ENCODE data around the gene DUSP22. TPM values are rescaled to one million over a fixed set of nuclear protein-coding genes. Genes with fewer than 3 reads are reported as not detected.

Gene DUSP22
- total and polyA plus RNA-seq, 9 of the 15 experiments (the other 6 are each of a cell fraction or from before 2014, with no cell fraction given), result 9.3 to 19.4 (median 11.8) TPM

DNA sequence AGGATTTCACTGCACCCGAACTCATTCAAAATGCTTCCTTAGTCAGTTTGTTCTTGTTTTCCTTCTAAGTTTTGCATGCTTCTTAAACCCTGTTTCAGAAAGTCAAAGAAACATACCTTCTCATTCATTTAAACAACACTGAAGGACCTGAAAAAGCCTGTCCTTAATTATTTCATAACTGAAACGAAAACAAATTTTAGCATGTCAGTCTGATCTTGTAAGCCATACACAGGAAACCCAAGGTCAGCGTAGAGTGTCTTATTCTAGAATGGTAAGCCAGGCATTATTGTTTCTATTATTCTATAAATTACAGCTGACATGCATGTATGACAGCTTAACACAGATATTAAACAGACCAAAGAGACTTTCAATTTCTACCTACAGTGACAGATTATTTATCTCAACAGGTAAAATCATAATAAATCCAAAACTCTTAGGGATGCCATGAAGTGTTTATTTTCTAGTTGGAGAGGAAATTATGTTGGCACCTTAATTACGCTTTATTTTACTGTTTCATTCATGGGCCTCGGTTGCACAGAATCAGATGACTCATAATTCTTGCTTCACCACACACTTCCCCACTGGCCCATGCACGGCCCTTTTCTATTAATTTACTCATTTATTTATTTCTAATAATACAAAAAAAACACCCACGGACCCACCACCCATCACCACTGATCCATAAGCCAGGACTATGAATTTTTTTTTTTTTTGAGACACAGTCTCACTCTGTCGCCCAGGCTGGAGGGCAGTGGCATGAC lies 39.3 kb upstream of the DUSP22 start (continued):
- TF ChIP-seq TFE3 (CRISPR knock-in tag; IDR thresholded peaks at IDR 0.05), result no peak
- no peak for TF ChIP-seq MCM5 (IDR thresholded peaks at IDR 0.05; ENCODE audit: low read depth)
- TF ChIP-seq, protein P1, sequence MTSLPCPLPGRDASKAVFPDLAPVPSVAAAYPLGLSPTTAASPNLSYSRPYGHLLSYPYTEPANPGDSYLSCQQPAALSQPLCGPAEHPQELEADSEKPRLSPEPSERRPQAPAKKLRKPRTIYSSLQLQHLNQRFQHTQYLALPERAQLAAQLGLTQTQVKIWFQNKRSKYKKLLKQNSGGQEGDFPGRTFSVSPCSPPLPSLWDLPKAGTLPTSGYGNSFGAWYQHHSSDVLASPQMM (CRISPR knock-in tag; IDR thresholded peaks at IDR 0.05), result no peak
- no peak for TF ChIP-seq RBM22 (IDR thresholded peaks at IDR 0.05; ENCODE audit: low read depth, low read length, poor library complexity, severe bottlenecking)
- no peak for TF ChIP-seq U2AF1 (optimal IDR thresholded peaks at IDR 0.05; ENCODE audit: low read depth, low read length)
- 0 out of 2 replicates have a peak, but pooled peaks have one; percentile 26 for TF ChIP-seq BMI1 (IDR thresholded peaks at IDR 0.05; ENCODE audit: low read length)
- no peak for TF ChIP-seq SLC30A9 (CRISPR knock-in tag; IDR thresholded peaks at IDR 0.05)
- no peak for TF ChIP-seq STAT5B (CRISPR knock-in tag; IDR thresholded peaks at IDR 0.05)
- TF ChIP-seq ZKSCAN1 (IDR thresholded peaks at IDR 0.05; ENCODE audit: low read depth, low read length), result no peak
- no peak for TF ChIP-seq SP2 (IDR thresholded peaks at IDR 0.05; ENCODE audit: extremely low read depth, low read depth, low read length, poor library complexity, severe bottlenecking)
